ENCODE data around the gene ZNF385C. TPM values are rescaled to one million over a fixed set of nuclear protein-coding genes. Genes with fewer than 3 reads are reported as not detected.
A peak's percentile ranks its signal among the peaks of the same experiment; 100 is the strongest.

The ZNF385C gene
- total RNA-seq, 1 experiment from 2014 or later: 0.26 TPM

DNA sequence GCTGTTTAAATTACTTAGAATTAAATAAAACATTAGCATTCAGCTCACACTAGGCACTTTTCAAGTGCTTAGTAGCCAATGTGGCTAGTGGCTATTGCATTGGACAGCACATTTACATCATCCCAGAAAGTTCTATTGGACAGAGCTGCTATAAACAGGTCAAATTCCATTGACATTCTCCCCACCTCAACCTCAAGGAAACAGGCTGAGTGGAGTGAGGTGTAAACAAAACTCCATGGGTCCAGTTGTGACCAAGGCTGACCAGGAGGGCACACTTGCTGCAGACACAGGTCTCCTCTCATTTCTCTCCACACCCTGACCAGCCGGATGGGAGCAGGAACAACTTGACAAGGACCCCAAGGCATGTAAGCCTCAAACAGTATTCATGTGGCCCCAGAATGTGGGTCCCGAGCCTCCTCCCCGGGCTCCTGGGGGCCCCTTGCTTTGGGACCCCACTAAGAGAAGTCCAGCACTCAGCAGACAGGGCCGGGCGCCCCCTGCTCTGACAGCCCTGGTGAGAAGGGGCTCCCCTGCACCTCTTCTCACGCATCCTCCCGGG, 48.4 kb downstream of the ZNF385C start:
- BruUV-seq (replicated peaks): no TSS peak
- H3K4me1 Mint-ChIP-seq (ENCODE audit: insufficient read depth, unreplicated experiment): peaks cover 13% of the 10 kb centered on the region
- H3K36me3 Mint-ChIP-seq (ENCODE audit: insufficient read depth, unreplicated experiment): no peaks in the 10 kb centered on the region
- CTCF ChIA-PET: interaction anchor here (0.8 to 0.9 kb wide), 2 partner anchors 26 to 87 kb away, joined by 4 read pairs; no protein-coding TSS in a partner anchor
- intact Hi-C loops (cut with micrococcal nuclease): no loop called here
- peaks cover 43% of the 10 kb centered on the region for H3K27me3 Mint-ChIP-seq (ENCODE audit: insufficient read depth, unreplicated experiment)
- TF ChIP-seq, protein P1, sequence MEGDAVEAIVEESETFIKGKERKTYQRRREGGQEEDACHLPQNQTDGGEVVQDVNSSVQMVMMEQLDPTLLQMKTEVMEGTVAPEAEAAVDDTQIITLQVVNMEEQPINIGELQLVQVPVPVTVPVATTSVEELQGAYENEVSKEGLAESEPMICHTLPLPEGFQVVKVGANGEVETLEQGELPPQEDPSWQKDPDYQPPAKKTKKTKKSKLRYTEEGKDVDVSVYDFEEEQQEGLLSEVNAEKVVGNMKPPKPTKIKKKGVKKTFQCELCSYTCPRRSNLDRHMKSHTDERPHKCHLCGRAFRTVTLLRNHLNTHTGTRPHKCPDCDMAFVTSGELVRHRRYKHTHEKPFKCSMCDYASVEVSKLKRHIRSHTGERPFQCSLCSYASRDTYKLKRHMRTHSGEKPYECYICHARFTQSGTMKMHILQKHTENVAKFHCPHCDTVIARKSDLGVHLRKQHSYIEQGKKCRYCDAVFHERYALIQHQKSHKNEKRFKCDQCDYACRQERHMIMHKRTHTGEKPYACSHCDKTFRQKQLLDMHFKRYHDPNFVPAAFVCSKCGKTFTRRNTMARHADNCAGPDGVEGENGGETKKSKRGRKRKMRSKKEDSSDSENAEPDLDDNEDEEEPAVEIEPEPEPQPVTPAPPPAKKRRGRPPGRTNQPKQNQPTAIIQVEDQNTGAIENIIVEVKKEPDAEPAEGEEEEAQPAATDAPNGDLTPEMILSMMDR (IDR thresholded peaks at IDR 0.05; ENCODE audit: unreplicated experiment): no peak
- no peak for DNase-seq (ENCODE audit: unreplicated experiment)
- H3K4me3 Mint-ChIP-seq (ENCODE audit: unreplicated experiment): peak overlapping the region; percentile 64
- no peaks in the 10 kb centered on the region for H3K9me3 Mint-ChIP-seq (ENCODE audit: unreplicated experiment)
- POLR2A ChIA-PET: interaction anchor here (0.6 to 1.1 kb wide), 5 partner anchors 30 to 1384 kb away, joined by 3 to 4 read pairs (median 3); partner anchors contain the start of gene NKIRAS2
- H3K27ac Mint-ChIP-seq (ENCODE audit: low read depth, unreplicated experiment): no peak overlapping the region

DNA sequence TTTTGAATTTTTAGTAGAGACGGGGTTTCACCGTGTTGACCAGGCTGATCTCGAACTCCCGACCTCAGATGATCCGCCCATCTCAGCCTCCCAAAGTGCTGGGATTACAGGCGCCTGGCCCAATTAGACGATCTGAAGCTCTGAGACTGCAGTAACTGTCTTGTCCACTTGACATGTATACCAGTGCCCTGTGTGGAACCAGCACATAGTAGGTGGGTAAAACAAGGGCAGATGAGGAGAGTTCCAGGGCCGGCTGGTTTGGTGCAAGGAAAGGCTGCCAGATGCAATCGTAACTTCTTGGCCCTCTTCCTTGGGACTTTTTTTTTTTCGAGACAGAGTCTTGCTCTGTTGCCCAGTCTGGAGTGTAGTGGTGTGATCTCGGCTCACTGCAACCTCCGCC, 50.9 kb downstream of the ZNF385C start:
- H3K36me3 Mint-ChIP-seq (ENCODE audit: insufficient read depth, unreplicated experiment): no peaks in the 10 kb centered on the region
- intact Hi-C loops (cut with micrococcal nuclease): no loop called here
- TF ChIP-seq, protein P1 (IDR thresholded peaks at IDR 0.05; ENCODE audit: unreplicated experiment): no peak
- ChIA-PET POLR2A (no interaction called here), CTCF (no interaction called here)
- H3K9me3 Mint-ChIP-seq (ENCODE audit: unreplicated experiment): no peaks in the 10 kb centered on the region
- H3K4me1 Mint-ChIP-seq (ENCODE audit: insufficient read depth, unreplicated experiment): peaks cover 13% of the 10 kb centered on the region
- no TSS peak for BruUV-seq (replicated peaks)
- H3K4me3 Mint-ChIP-seq (ENCODE audit: unreplicated experiment): no peak overlapping the region
- no peak for DNase-seq (ENCODE audit: unreplicated experiment)
- H3K27ac Mint-ChIP-seq (ENCODE audit: low read depth, unreplicated experiment): no peak overlapping the region
- peaks cover 17% of the 10 kb centered on the region for H3K27me3 Mint-ChIP-seq (ENCODE audit: insufficient read depth, unreplicated experiment)

DNA sequence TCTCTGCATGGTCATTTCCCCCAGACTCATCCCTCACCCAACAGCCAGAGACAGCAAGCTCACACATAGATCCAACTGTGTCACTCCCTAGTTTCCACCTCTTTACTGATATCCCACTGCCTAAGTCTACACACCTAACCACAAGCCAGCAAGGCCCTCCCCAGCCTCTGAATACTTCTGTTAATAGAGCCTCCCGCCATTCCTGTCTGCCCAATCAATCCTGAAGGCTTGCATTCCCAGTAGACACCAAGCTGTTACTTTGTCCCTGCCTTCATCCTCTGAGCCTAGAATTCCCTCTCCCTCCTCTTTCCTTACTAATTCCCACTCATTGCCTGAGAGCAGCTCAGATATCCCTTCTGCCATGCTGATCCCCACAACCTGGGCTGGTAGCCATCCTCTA, 52.6 kb downstream of the ZNF385C start:
- ChIA-PET CTCF (interaction anchor here (0.7 to 1.3 kb wide), 3 partner anchors 20 to 26 kb away, joined by 3 to 6 read pairs (median 3); partner anchors contain the start of gene NKIRAS2), POLR2A (no interaction called here)
- no peak overlapping the region for H3K27ac Mint-ChIP-seq (ENCODE audit: low read depth, unreplicated experiment)
- intact Hi-C loops (cut with micrococcal nuclease): no loop called here
- no peak for DNase-seq (ENCODE audit: unreplicated experiment)
- no peaks in the 10 kb centered on the region for H3K9me3 Mint-ChIP-seq (ENCODE audit: unreplicated experiment)
- peaks cover under 1% of the 10 kb centered on the region for H3K4me1 Mint-ChIP-seq (ENCODE audit: insufficient read depth, unreplicated experiment)
- no peak overlapping the region for H3K4me3 Mint-ChIP-seq (ENCODE audit: unreplicated experiment)
- H3K27me3 Mint-ChIP-seq (ENCODE audit: insufficient read depth, unreplicated experiment): peaks cover 16% of the 10 kb centered on the region
- BruUV-seq (replicated peaks): no TSS peak
- H3K36me3 Mint-ChIP-seq (ENCODE audit: insufficient read depth, unreplicated experiment): no peaks in the 10 kb centered on the region
- TF ChIP-seq, protein P1 (IDR thresholded peaks at IDR 0.05; ENCODE audit: unreplicated experiment): no peak

DNA sequence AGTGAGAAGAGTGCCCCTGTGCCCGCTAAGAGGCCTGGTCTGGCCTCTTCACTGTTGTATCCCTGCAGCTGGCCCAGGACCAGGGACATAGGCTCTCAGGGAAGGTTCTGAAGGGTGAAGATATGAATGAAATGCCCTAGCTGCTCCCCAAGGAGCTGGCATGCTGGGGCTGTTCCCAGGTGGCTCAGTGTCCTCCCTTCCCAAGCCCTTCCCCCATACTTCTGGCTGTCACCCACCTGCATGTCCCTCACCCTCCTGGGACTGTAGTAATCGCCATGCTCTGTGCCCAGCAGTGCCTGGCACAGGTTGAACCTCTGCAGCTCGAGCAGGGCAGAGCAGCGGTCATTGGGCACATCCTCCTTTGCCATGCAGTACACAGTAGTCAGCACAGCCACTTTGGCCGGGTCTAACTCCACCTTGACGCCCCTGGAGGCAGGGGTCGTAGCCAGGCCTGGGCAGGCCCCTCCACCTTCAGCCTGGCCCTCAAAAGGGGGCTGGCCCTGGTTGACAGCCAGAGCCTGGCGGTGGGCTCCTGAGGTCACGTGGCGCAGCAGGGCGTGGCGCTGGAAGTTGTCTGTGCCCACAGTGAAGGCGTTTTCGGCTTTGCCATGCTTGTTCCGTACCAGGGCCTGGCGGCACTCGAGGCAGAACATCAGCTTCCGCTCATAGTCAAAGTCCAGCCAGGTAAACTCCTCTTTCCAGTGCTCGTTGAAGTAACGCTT, 55.5 kb downstream of the ZNF385C start:
- no peak for DNase-seq (ENCODE audit: unreplicated experiment)
- BruUV-seq (replicated peaks): no TSS peak
- POLR2A ChIA-PET: no interaction called here
- no peak overlapping the region for H3K4me3 Mint-ChIP-seq (ENCODE audit: unreplicated experiment)
- H3K27ac Mint-ChIP-seq (ENCODE audit: low read depth, unreplicated experiment): no peak overlapping the region
- intact Hi-C loops (cut with micrococcal nuclease): no loop called here
- no peaks in the 10 kb centered on the region for H3K36me3 Mint-ChIP-seq (ENCODE audit: insufficient read depth, unreplicated experiment)
- no peaks in the 10 kb centered on the region for H3K9me3 Mint-ChIP-seq (ENCODE audit: unreplicated experiment)
- TF ChIP-seq, protein P1 (IDR thresholded peaks at IDR 0.05; ENCODE audit: unreplicated experiment): no peak
- H3K4me1 Mint-ChIP-seq (ENCODE audit: insufficient read depth, unreplicated experiment): no peaks in the 10 kb centered on the region
- H3K27me3 Mint-ChIP-seq (ENCODE audit: insufficient read depth, unreplicated experiment): no peaks in the 10 kb centered on the region
- CTCF ChIA-PET: interaction anchor here (1.0 kb wide), 1 partner anchor 12 kb away, joined by 3 read pairs; no protein-coding TSS in a partner anchor

All from MCF 10A (cell line).